ENCODE measurements around the gene DEFB132.

Gene DEFB132

DNA sequence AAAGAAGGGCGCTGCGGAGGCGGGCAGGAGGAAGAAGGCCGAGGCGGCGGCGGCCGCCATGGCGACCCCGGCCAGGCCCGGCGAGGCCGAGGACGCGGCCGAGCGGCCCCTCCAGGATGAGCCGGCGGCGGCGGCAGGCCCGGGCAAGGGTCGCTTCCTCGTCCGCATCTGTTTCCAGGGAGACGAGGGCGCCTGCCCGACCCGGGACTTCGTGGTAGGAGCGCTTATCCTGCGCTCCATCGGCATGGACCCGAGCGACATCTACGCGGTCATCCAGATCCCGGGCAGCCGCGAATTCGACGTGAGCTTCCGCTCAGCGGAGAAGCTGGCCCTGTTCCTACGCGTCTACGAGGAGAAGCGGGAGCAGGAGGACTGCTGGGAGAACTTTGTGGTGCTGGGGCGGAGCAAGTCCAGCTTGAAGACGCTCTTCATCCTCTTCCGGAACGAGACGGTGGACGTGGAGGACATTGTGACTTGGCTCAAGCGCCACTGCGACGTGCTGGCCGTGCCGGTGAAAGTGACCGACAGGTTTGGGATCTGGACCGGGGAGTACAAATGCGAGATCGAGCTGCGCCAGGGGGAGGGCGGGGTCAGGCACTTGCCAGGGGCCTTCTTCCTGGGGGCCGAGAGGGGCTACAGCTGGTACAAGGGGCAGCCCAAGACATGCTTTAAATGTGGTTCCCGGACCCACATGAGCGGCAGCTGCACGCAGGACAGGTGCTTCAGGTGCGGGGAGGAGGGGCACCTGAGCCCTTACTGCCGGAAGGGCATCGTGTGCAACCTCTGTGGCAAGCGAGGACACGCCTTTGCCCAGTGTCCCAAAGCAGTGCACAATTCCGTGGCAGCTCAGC is 40.6 kb downstream of the DEFB132 start:
- peak; percentile 59 for DNase-seq

DNA sequence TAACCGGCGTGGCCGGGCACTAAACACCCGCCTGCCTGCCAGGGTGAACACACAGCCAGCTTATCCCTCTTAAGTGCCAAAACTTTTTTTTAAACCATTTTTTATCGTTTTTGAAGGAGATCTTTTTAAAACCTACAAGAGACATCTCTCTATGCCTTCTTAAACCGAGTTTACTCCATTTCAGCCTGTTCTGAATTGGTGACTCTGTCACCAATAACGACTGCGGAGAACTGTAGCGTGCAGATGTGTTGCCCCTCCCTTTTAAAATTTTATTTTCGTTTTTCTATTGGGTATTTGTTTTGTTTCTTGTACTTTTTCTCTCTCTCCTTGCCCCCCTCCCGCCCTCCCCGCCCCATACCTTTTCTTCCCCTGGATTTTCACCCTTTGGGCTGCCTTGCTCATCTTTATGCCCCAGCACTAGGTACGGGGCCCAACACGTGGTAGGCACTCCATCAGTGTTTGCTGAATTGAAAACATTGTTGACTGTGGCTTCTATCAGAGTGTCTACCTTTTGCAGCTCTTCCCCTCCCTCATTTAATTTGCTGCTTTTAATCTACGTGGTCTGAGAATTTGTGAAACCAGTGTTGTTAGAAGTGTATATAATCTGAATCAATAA is 41.4 kb downstream of the DEFB132 start:
- DNase-seq, result no peak

DNA sequence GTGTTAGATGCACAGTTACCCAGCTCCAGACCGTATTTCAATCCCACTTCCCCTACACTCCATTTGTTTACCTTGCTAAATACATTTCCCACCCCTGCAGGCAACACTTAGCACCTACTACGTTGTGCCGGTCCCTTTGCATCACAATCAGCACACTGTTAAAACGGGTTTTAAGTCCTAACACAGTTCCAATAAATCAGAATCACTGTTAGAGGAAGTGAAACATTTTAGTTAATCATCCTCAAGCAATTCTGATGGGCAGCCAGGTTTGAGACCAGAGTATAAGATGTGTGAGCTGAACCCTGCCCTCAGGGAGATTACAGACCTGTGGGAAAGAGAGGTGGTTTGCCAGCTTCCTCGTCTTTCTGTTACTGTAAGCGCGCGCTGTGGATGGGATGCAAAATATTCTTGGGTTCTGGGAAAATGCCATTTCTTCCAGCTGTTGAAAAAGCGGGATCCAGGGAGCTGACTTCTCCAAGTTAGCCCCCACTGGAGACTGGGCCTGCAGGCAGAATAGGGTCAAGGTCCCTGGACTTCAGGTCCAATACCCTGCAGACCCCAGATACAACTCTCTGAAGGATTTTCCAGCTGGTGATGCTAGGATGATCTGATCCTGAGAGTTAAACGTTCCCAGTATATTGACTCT is 42.9 kb downstream of the DEFB132 start:
- DNase-seq, result no peak

DNA sequence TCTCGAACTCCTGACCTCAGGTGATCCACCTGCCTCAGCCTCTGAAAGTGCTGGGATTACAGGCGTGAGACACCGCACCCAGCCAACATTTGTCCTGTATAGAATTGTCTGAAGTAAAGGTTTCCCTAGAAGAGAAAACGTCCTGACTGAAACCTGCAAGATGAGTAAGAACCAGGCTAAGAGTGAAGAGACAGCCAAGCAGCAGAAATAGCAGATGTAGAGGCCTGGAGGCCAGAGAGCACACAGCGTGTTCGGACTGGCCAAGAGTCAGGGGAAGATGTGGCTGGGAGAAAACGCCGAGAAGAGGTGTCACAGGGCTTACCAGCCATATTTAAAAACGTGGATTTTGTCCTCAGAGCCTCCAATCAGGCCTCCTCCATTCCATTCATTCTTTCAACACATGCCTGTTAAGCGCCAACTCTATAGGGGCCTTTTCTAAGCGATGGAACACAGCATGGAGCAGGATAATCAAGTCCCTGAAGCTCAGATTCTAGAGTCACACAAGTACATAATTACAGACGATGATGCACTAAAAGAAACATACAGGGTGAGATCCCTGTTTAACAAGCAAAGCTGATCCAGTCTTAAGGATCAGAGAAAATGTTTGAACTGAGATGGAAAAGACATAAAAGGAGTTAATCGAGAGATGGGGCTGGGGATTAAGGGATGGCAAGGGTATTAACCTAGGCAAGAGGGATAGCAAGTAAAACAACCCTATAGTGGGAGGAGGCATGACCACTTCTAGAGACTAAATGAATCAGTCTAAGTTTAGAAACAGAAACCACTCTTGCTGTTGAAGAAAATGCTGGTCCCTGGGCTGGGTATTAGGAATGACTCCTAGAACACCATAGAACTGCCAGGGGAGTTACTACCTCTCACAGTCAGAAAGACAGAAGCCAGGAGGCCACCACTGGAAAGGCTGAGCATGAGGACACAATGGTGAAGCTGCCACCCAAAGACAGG is 44.6 kb downstream of the DEFB132 start:
- DNase-seq, result no peak

DNA sequence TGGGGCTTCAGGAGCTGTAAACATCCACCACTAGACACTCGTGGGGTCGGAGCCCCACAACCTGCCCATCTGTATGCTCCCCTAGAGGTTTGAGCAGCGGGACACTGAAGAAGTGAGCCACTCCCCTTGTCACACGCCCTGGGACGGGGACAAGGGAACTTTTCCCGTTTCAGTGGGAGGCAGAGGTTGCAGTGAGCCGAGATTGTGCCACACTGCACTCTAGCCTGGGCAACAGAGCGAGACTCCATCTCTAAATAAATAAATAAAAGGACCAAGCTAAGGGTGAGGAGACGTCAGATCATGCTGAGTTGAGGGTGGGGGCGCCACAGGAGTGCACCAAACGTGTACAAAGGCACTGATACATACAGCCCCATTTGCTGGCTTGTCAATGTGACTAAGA is 48.2 kb downstream of the DEFB132 start:
- no peak for DNase-seq

DNA sequence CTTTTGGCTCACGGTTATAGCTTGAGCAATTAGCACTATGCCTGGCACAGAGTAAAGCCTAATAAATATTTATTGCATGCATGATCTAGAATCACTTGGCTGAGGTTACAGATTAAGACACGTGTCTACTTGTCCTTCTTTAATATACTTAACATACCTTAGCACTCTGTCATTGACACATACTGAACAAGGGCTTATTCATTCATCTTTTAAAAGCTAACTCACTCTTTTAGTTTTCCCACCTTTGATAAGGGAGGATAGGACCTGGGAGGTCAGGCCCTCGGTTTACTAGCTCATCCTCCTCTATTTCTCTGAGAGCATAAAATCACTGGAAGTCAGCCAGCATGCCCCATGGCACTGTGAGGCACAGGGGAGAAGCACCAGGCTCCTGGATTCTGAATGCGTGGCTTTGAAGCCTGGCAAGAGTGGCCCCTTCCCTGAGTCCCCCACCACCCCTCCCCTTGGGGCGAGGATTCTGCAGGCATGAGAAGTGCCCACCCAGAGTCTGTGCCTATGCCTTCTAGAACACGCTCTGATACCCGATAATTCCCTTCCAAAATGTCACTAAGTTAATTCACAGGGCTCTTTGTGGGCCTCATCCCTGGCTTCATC is 51.0 kb downstream of the DEFB132 start:
- no peak for DNase-seq

DNA sequence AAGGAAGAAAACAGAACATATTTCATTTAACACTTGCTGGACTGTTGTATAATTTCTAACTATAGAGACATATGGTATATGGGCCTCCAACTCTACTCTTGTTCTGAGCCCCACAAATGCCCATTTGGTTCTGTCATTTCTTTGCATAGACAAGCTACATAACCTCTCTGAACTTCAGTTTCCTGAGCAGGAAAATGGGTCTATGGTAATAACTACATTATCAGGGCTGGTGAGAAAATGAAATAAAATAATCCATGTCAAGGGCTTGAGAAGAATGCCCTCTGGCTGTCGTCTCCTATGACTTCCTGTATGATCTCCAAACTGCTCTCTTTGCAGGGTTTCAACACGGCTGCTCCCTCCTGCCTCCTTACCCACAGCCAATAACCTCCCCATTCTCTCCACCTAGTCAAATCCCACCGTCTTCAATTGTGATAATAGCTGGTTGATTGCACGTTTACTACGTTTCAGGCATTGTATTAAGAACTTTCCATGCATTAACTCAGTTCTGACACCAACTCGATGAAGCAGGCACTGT is 51.8 kb downstream of the DEFB132 start:
- no peak for DNase-seq

DNA sequence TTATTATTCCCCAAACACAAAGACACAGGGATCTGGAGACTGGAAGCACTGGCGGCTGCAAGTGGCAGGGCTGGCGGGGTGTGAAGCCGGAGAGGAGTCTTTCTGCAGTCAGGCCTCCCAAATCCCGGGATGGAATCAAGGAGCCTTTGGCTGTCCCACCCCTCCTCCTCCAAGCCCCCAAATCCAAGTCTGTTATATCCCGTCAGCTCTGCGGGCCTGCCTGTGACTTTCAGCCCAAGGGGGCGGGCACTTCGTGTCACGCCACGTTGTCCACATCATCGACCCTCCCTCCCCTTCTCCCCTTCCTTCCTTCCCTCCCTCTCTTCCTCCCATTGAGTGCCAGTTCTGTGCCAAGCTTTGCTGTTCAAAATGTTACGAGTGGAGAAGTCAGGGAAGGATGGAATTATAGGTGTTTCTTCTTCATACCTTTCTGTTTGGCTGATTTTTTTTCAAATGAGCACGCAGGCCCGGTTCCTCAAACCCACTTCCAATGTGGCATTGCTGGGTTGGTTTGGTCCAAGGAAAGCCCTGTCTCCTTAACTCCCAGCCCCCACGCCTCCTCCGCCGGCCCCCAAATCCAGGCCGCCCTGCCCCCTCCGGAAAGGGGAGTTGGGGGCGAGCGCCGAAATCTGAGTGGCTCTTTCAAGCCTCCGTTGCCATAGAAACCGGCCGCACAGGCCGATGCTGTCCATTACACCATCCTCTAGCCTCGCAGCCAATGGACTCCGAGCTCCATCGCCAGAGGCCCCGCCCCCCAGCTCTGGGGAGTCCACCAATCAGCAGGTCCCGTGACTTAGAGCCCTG is 52.5 kb downstream of the DEFB132 start:
- DNase-seq, result peak; percentile 88

DNA sequence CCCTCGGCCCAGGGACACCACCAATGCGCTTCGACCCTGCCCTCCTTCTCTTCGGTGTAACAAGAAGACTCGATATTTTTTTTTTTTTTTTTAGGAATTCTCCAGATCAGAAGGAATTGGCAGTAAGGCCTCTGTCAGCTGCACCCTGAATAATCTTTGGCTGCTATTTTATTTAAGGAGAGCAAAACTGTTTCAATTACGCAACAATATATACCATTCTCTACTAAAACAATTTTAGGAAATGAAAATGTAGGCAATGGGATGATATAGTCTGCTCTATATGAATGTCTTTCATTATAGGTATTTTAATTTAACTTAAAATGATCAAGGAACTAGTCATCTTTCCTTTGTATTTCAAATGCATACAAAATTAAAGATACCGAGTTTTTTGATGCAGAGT is 53.1 kb downstream of the DEFB132 start:
- DNase-seq, result no peak

All from CD4-positive, alpha-beta T cell treated with Interleukin-6 for 4 hours (primary cell).